GM18907 (cell line): Measurements from ENCODE around the gene PDE4D.

ENCODE experiments used
- ATAC-seq: cut with Tn5 transposase; IDR thresholded peaks from one replicate; pipeline ENCODE4 v1.9.1; 2021; ENCODE audit warnings: mild to moderate bottlenecking, moderate library complexity; ENCODE audit not compliant: unreplicated experiment

Gene PDE4D

DNA sequence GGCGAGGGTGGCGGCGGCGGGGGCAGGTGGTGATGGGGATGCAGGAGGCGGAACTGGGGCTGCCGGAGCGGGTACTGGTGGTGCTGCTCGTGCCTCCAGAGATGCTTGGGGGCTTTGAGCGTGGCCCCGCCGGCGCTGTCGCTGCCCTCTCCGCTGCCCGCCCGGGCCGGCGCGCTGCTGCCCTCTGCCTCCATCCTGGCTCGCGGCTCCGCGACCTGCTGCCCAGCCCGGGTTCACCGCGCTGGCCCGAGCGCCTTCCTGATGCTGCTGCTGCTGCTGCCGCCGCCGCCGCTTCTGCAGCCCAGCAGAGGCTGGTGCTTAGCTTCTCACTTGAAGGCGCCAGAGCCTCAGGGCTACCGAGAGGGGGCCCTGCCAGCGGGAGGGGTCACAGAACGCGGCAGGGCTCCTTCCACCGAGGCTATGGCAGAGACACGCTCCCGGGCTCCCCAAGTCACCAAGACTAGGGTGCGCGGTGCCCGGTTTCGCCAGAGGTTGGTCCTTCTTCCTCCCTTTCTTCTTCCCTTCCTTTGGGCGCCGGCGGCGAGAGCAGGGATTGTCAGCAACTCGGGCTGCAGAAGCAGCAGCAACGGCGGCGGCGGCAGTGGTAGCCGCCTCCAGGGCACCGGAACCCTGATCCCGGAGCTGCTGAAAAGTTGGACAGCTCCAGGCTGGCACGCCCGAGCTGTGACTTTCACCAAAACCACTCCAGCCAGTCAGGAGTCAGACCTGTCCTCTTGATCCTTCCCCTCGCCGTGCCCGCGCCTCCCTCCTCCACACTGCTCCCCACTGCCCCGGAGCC is at the start of gene PDE4D:
Gene PDE4D (minus strand): TSS at position 298 of the 799 bp plus-strand sequence.
- ATAC-seq: no peak

- ATAC-seq: no peak
These were observed 44.1 kb upstream of the PDE4D start for GRCh38 chr5:59937633-59938032.

DNA sequence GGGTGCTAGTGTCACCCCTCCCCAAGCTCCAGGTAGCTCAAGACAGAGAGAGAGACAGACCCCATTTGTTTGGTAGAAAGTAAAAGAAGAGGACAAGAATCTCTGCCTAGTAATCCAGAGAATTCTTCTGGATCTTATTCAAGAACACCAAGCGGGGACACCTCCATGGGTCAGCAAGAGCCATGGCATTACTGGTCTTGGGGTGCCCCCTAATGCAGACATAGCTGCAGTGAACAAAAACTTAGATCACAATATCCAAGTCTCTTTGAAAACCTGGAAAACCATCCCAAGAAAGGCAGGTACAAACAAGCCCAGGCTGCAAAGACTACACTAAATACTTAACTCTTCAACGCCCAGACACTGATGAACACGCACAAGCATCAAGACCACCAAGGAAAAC is 29.9 kb upstream of the PDE4D start:
- no peak for ATAC-seq

DNA sequence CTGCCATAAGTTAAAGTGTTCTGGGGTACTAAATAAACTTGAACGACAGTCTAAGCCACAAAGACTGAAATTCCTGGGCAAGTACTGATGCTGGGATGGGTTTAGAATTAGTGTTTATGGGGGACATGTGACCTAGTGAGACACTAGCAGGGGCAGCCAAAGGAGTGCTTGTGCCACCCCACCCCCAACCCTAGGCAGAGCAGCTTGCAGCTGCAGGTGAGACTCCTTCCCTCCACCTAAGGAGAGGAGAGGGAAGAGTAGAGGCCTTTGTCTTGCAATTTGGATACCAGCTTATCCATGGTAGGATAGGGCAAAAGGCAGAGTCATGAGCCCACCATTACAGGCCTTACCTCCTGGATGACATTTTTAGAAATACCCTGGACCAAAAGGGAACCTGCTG is 28.7 kb upstream of the PDE4D start:
- no peak for ATAC-seq

DNA sequence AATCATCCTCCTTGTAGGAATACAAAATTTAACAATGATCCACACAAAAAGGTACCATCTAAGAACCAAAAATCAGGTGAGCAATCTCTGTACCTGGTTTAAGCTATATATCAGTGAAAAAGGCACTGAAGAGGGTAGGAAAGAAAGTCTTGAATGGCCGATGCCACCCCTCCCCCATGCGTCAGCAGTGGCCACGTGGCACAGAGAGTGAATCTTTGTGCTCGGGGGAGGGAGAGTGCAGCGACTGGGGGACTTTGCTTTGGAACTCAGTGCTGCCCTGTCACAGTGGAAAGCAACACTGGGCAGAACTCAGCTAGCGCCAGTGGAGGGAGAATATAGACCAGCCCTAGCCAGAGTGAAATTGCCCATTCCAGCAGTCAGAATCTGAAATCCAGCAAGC is 28.3 kb upstream of the PDE4D start:
- no peak for ATAC-seq

DNA sequence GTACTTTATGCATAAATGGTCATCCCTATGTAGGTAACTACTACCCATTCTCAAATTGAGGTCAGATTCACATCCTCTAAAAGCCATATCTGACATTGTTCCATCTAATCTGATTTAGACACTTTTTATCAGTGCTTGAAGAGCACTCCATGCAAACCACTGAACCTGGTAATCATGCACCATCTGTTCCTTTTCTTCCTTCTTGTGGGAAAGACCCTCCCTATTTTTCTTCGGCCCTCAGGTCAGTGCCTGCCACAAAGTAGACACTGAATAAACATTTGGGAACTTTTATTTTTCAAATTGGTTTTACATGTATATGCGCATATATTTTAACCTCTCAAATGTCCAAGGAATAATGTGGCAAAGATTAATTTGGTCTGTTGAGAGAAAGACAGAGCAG is 26.0 kb upstream of the PDE4D start:
- ATAC-seq: no peak

- ATAC-seq: no peak
These were observed 23.6 kb upstream of the PDE4D start for GRCh38 chr5:59917121-59917520.

GRCh38 chr5:59905188-59905587 is 11.7 kb upstream of the PDE4D start:
- no peak for ATAC-seq

GRCh38 chr5:59897075-59897474 is 3.5 kb upstream of the PDE4D start:
- no peak for ATAC-seq

DNA sequence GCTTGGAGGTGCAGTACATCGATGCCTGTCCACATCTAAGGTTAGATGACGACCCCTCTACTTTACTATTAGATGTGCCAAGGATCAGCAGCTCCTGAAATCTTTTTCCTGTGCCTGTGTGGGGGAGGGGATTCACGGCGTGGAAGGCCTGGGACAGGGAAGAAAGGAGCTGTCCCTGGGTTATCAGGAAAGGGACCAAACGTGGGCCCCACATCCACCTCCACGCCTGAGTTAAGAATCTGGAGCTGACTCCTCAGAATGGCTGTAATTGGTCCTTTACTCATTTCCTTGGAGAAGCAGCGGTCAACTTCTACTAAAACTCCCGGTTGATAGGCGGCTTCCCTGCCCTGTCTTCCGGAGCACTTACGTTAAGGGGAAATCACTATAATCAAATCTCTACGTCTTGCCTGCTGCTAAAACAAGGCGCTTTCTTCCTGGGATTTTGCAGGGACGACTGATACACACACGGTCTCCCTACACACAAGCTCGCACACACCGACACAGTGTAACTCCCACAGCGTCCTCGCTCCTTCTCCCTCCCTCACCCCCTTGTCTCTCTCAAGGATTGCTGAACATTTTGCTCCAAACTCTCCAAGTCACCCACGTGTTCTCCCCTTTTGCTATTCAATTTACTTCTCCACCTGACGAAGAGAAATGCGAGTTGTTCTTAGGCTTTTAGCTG is 1.4 kb downstream of the PDE4D start:
- ATAC-seq: no peak

DNA sequence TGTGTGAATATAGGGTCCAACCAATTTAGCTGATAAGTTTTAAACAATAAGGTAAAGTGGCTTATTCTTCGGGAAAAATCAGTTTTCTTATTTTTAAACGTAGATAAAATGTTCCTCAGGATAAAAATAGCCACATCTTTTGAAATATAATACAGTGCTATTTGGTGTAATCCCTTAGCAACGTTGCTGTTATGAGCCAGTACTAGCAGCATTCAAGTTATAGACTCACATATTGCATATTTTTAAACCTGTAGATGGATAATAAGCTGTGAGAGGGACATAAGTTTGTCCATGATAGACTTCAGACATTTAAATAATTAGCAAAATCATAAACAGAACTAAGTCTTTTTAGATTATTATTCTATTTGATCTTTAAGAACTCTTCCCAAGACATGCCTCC is 6.3 kb downstream of the PDE4D start:
- ATAC-seq: no peak

DNA sequence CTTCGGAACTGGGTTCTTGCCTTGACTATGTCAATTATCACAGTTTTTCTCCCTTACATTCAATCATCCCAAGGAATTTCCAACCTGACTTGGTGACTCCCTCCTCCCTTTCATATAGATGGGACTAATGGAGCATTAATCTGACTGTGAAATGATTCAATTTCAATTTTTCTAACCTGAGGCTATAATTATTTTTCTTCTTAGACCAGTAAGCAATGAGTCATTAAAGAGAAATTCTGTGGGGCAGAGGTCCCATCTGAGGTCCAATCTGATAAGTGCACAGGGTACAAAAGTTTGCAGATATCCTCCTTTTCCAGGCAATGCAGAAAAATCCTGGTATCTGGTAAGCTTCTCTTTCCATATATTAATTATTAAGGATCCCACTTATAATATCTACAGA is 18.9 kb downstream of the PDE4D start:
- ATAC-seq: no peak

- ATAC-seq: no peak
These were observed 20.4 kb downstream of the PDE4D start for GRCh38 chr5:59873113-59873512.

DNA sequence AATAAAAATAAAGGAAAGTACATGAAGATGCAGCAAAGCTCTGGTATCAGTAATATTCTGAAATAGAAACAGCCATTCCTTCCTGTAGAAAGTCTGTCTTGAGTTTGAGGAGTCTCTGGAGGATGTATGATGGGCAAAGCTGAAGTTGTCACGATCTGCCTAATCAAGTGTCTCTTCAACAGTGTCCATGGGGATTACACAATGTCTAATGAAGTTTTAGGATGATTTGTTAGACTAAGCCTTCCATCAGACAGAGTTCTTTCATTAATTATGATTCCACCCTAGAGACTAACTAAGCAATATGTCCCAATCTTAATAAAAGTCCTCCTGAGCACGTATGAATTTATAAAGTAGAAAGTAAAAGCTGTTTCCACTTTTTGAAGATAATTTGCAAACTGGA is 26.9 kb downstream of the PDE4D start:
- no peak for ATAC-seq

DNA sequence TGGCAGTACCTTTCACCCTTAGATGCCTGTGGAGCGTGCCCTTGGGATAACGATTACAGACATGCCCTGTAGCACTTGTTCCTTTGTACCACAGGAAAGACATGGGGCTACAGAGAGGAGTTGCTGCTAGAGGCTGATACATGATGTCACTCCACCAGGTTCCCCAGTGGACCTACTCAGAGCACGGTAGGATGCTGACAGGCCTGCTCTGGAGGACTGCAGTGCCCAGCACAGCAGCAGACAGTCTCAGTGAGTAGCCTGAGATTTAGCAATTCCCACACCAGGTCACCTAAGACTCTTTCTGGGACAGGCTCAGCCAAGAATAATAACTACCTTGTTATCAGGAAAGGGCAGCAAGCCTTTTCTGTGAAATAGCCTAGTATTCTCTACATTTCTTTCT is 28.8 kb downstream of the PDE4D start:
- ATAC-seq: no peak

- no peak for ATAC-seq
These were observed 29.7 kb downstream of the PDE4D start for GRCh38 chr5:59863777-59864176.

DNA sequence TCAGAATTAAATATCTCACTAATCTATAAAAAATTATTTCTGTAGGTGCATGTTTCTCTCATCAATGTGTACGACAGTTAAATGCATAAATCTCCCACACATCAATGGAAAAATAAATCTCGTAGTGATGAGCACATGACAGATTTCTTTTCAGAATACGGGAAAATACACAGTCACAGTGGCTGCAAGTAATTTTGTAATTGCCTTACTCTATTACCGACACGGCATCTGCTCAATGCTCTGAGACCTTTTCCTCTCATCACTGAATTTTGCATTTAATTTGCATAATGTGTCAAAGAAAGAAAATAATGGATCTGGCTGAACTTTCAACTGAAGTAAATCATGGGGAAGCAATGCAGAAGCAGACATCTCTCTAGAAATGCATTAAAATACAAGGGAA is 37.2 kb downstream of the PDE4D start:
- ATAC-seq: no peak

- ATAC-seq: no peak
These were observed 42.8 kb downstream of the PDE4D start for GRCh38 chr5:59850766-59851165.

DNA sequence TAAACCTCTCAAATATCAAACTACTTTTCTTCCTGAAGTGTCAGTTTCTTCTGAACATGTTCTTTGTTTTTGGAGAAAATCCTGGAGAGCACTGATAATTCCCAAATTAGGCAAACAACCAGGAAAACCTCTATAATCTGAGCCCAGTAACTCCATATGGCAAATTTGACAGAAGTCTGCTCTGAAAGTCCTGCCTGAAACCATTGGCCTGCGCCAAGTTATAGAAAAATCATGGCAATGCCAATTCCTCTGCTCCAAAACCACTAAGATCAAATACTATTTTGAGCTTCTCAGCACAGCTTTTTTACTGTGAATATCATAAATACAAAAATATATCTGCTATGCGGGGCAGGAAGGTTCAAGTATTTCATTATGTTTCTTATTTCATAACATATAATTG is 45.9 kb downstream of the PDE4D start:
- ATAC-seq: no peak

DNA sequence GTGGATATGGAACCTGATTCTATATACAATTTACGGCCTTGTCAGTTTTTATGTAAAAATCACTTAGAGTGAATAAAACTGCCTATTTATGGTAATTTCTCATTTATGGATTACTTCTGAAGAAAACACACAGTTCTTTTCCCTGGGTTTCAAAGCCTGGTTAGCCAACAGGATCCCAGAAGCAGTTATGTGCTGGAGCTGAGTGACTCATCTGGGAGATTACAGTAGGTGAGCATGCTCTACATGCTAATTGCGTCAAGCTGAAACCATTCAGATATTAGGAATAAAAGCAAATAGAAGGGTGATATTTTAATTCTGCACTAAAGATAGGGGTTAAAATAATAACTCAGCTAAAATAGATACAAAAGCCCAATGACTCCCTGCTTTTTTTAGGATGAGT is 47.8 kb downstream of the PDE4D start:
- ATAC-seq: no peak

- ATAC-seq: no peak
These were observed 49.9 kb downstream of the PDE4D start for GRCh38 chr5:59843511-59844213.

- no peak for ATAC-seq
These were observed 50.5 kb downstream of the PDE4D start for GRCh38 chr5:59842999-59843398.
